Hypothalamus (tissue), 51 donors: ENCODE data around the gene EXOSC7.
"Not testable (repeated sequence)": the region's sequence is repeated elsewhere in the genome, so short reads cannot be mapped to it uniquely, and the experiment has no call there.

Experiments used
- DNase-seq, 51 donors: peaks; one replicate each; lab custom pipeline; 2025; lab: John Stamatoyannopoulos, UW

Gene EXOSC7

GRCh38 chr3:44976002-44976815 lies at the start of gene EXOSC7, which contains the start of gene ZDHHC3:
Gene EXOSC7, plus strand, starts transcription at chr3:44976244. Its CDS starts 34 bp downstream, at chr3:44976278.
Gene ZDHHC3, minus strand, starts transcription at chr3:44976174. Its CDS starts 16,738 bp downstream, at chr3:44959436.
- DNase-seq, result peak; percentile 30 to 88 (median 76)

GRCh38 chr3:44926921-44927320 lies 49.1 kb upstream of the EXOSC7 start:
- no peak for DNase-seq

- no peak for DNase-seq
These were observed 48.7 kb upstream of the EXOSC7 start for GRCh38 chr3:44927371-44927770.

GRCh38 chr3:44929782-44930181 lies 46.3 kb upstream of the EXOSC7 start:
- no peak for DNase-seq

- no peak for DNase-seq
These were observed 45.1 kb upstream of the EXOSC7 start for GRCh38 chr3:44930911-44931310.

GRCh38 chr3:44931791-44932190 lies 44.3 kb upstream of the EXOSC7 start:
- DNase-seq, result no peak

GRCh38 chr3:44932271-44932670 lies 43.8 kb upstream of the EXOSC7 start:
- no peak for DNase-seq

GRCh38 chr3:44932986-44933944 lies 42.8 kb upstream of the EXOSC7 start:
- no peak for DNase-seq

- peak in 23 of 51 donors; percentile 2 to 69 (median 22) for DNase-seq
These were observed 36.4 kb upstream of the EXOSC7 start for GRCh38 chr3:44939581-44940036.

GRCh38 chr3:44942202-44942921 lies 33.7 kb upstream of the EXOSC7 start:
- DNase-seq, result no peak

- DNase-seq, result no peak
These were observed 27.8 kb upstream of the EXOSC7 start for GRCh38 chr3:44948239-44948638.

- DNase-seq, result not testable (repeated sequence)
These were observed 26.3 kb upstream of the EXOSC7 start for GRCh38 chr3:44949770-44950169.

- no peak for DNase-seq
These were observed 25.7 kb upstream of the EXOSC7 start for GRCh38 chr3:44950275-44950734.

- DNase-seq, result no peak
These were observed 23.4 kb upstream of the EXOSC7 start for GRCh38 chr3:44952689-44953088.

- no peak for DNase-seq
These were observed 21.7 kb upstream of the EXOSC7 start for GRCh38 chr3:44954304-44954703.

GRCh38 chr3:44954962-44955361 lies 21.1 kb upstream of the EXOSC7 start:
- DNase-seq, result no peak

- DNase-seq, result no peak
These were observed 20.1 kb upstream of the EXOSC7 start for GRCh38 chr3:44955917-44956316.

- no peak for DNase-seq
These were observed 18.1 kb upstream of the EXOSC7 start for GRCh38 chr3:44957986-44958385.

GRCh38 chr3:44958386-44958785 lies 17.7 kb upstream of the EXOSC7 start:
- DNase-seq, result no peak

- no peak for DNase-seq
These were observed 15.5 kb upstream of the EXOSC7 start for GRCh38 chr3:44960387-44961026.
